ENCODE data around the gene PDLIM7. TPM values are rescaled to one million over a fixed set of nuclear protein-coding genes. Genes with fewer than 3 reads are reported as not detected.

PDLIM7 gene
- total and polyA plus RNA-seq, 2 of the 4 experiments (the other 2 are of a cell fraction), result 70.4 to 534 TPM

- Histone ChIP-seq H3K4me3 (ENCODE audit: insufficient read depth, low read depth, low read length) (peak overlapping the region; percentile 91), H3K36me3 (ENCODE audit: control insufficient read depth, insufficient read depth, low read length) (peaks cover 41% of the 10 kb centered on the region), H4K5ac (ENCODE audit: low read depth, low read length) (peak overlapping the region; percentile 95), H2BK20ac (ENCODE audit: low read depth, low read length) (peak overlapping the region; percentile 41), H3K27ac (ENCODE audit: insufficient read depth, low read length) (peak overlapping the region; percentile 100), H3K79me1 (ENCODE audit: low read depth in 1 of 2, low read length in 2 of 2) (peaks cover 23 to 59% of the 10 kb centered on the region in 2 experiments), H3K14ac (replicated peaks; ENCODE audit: low read depth, low read length) (peak overlapping the region; percentile 99), H3K9me3 (ENCODE audit: control insufficient read depth, insufficient read depth, low read length) (no peaks in the 10 kb centered on the region), H3K4ac (ENCODE audit: low read depth, low read length) (peak overlapping the region; percentile 100), H4K20me1 (ENCODE audit: insufficient read depth, low read length) (peaks cover 58% of the 10 kb centered on the region), H2AK5ac (ENCODE audit: low read depth, low read length) (peak overlapping the region; percentile 100), H4K91ac (ENCODE audit: insufficient read depth, low read depth, low read length) (peak overlapping the region; percentile 99), H2BK5ac (ENCODE audit: low read depth, low read length, poor library complexity, severe bottlenecking) (peak overlapping the region; percentile 100), H3K18ac (ENCODE audit: low read depth, low read length) (peak overlapping the region; percentile 94), H3K4me1 (ENCODE audit: control insufficient read depth, insufficient read depth, low read length) (peaks cover 40% of the 10 kb centered on the region), H3K23ac (ENCODE audit: low read depth, low read length) (peak overlapping the region; percentile 98), H2BK15ac (ENCODE audit: low read depth, low read length) (peak overlapping the region; percentile 68; the same call in 1 of the 3 replicates), H3K4me2 (ENCODE audit: low read depth, low read length) (peak overlapping the region; percentile 82), H2BK120ac (ENCODE audit: low read depth, low read length) (peak overlapping the region; percentile 93), H3K27me3 (ENCODE audit: control insufficient read depth, insufficient read depth, low read length) (no peaks in the 10 kb centered on the region), H3K56ac (ENCODE audit: extremely low read depth, insufficient read depth, low read length) (peak overlapping the region; percentile 90), H2AFZ (replicated peaks; ENCODE audit: low read length, poor library complexity) (peak overlapping the region; percentile 82), H3K9me1 (ENCODE audit: insufficient read depth, low read length) (peaks cover 9% of the 10 kb centered on the region), H3K9ac (ENCODE audit: low read depth, low read length) (peak overlapping the region; percentile 100), H4K8ac (ENCODE audit: low read depth in 2 of 2, low read length in 2 of 2) (peak overlapping the region; percentile 96 to 97), H2AK9ac (replicated peaks; ENCODE audit: low read depth, low read length, poor library complexity) (peak overlapping the region; percentile 100)
- CTCF ChIA-PET, result interaction anchor here (1.6 kb wide), 1 partner anchor 39 kb away, joined by 6 read pairs; no protein-coding TSS in a partner anchor
- TF ChIP-seq ELK1 (IDR thresholded peaks at IDR 0.05; ENCODE audit: borderline replicate concordance, low read depth, low read length), result no peak
- TF ChIP-seq POLR2A (IDR thresholded peaks at IDR 0.05; ENCODE audit: low read depth, low read length), result no peak
- no peak for TF ChIP-seq NFE2L2 (IDR thresholded peaks at IDR 0.05; ENCODE audit: low read depth, low read length)
- TF ChIP-seq MXI1 (IDR thresholded peaks at IDR 0.05; ENCODE audit: borderline replicate concordance, low read depth, low read length), result 0 out of 2 replicates have a peak, but pooled peaks have one; percentile 3
- no peak for TF ChIP-seq MAFK (IDR thresholded peaks at IDR 0.05; ENCODE audit: low read depth, low read length)
- TF ChIP-seq MAZ (IDR thresholded peaks at IDR 0.05; ENCODE audit: borderline replicate concordance, low read depth, low read length), result peak; percentile 24; the same call in 1 of the 2 replicates
- TF ChIP-seq SMC3 (IDR thresholded peaks at IDR 0.05; ENCODE audit: low read depth, low read length), result 0 out of 2 replicates have a peak, but pooled peaks have one; percentile 3
- peak; percentile 30; the same call in 1 of the 2 replicates for TF ChIP-seq RAD21 (IDR thresholded peaks at IDR 0.05; ENCODE audit: low read length)
- no peak for TF ChIP-seq CEBPB (IDR thresholded peaks at IDR 0.05; ENCODE audit: low read depth, low read length)
- TF ChIP-seq CTCF (conservative IDR thresholded peaks at IDR 0.05; ENCODE audit: low read depth, low read length), result peak; percentile 36; the same call in 1 of the 2 replicates
- peak; percentile 46; the same call in 1 of the 2 replicates for TF ChIP-seq BHLHE40 (IDR thresholded peaks at IDR 0.05; ENCODE audit: low read depth, low read length)
- no peak for TF ChIP-seq FOS (IDR thresholded peaks at IDR 0.05; ENCODE audit: low read depth, low read length)
- peak; percentile 22; the same call in 1 of the 2 replicates for TF ChIP-seq CHD1 (IDR thresholded peaks at IDR 0.05; ENCODE audit: low read depth, low read length)
- BruUV-seq (replicated peaks), result no TSS peak
- intact Hi-C loops (cut with micrococcal nuclease) (loop anchor here (2.0 kb wide), 1 partner anchor 23 kb away; the partner anchor contains the start of gene DBN1), dilution Hi-C loops (cut with HindIII; ENCODE audit: low sequenced_read_pairs, unreplicated experiment) (no loop called here), in situ Hi-C loops (cut with MboI; ENCODE audit: low sequenced_read_pairs) (no loop called here)
- 0% methylated on average over 1 of the region's 12 CpGs; no CpG with 5 or more reads in 1 of the 2 experiments for WGBS, 2 experiments (ENCODE audit: extremely low coverage in 2 of 2, insufficient read length in 1 of 2)
- POLR2A ChIA-PET (ENCODE audit: unreplicated experiment), result interaction anchor here (0.7 to 2.1 kb wide), 4 partner anchors 9 to 70 kb away, joined by 3 to 11 read pairs (median 4); partner anchors contain the start of gene GRK6
- ATAC-seq (ENCODE audit: low read depth) (no peak), DNase-seq (peak; percentile 66)
These were observed 1.2 kb downstream of the PDLIM7 start for GRCh38 chr5:177496070-177496726.

Measured in IMR-90 (cell line).